ENCODE measurements around the gene DCAF17.
A peak's percentile ranks its signal among the peaks of the same experiment; 100 is the strongest.
"Not testable (repeated sequence)": the region's sequence is repeated elsewhere in the genome, so short reads cannot be mapped to it uniquely, and the experiment has no call there.

DCAF17 gene

DNA sequence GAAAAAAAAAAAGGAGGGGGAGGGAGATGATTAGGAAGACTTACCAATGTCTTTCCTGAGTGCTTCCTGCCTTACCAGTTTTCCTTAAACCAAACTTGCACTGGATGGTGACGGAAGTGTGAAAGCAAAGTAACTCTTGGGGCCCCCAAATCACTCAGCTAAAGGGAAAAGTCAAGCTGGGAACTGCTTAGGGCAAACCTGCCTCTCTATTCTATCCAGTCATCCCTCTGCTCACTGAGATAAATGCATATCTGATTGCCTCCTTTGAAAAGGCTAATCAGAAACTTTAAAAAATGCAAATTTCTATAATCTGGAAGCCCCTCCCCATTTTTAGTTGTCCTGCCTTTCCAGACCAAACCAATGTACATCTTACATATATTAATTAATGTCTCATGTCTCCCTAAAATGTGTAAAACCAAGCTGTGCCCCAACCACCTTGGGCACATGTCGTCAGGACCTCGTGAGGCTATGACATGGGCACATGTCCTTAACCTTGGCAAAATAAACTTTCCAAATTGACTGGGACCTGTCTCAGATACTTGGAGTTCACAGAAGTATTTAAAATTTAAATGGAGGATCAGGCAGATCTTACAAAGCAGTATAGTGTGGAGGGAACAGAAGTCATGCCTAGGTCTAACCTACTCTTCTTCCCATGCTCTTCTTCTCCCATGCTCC, 81.0 kb downstream of the DCAF17 start:
- no peak for DNase-seq

DNA sequence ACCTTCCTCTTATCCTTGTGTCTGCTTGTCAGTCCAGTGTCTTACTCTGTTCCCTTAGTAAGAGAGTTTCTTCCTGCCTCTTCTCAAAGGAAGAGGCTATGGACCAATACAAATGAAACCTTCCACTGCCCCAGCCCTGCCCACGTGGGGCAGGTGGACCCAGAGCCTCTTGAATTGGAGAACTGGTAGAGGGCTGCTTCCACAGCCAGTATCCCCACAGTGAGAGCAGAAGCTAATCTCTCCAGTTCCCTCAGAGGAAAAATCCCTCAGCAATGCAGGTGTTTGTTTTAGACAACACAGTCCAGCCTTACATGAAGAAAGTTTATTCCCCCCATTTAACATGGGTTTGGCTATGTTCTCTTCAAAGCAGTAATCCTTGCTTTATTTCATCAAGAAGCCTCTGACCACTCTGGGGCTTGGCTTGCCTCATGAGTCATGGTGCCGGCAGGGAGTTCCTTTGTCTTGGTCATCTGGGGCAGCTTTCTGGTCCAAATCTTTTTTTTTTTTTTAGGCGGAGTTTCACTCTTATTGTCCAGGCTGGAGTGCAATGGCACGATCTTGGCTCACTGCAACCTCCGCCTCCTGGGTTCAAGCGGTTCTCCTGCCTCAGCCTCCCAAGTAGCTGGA, 81.8 kb downstream of the DCAF17 start:
- no peak for DNase-seq

DNA sequence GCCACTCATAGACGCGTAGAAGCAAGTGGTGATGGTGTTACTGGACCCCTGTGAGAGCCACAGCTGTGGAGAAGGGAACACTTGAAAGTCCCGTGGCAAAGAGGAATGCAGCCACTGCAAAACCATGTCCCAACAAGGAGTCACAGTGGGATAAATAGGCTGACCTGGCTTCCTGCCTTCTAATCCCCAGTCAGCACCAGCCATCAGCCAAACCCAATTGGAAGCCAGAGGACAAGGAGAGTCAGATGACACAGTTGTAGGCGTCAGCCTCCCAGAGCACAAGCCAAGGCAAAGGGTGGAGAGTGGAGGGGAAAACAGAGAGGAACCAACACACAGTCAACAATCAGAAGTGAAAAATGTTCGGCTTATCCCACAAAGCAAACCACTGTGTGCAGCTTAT, 82.8 kb downstream of the DCAF17 start:
- DNase-seq: no peak

DNA sequence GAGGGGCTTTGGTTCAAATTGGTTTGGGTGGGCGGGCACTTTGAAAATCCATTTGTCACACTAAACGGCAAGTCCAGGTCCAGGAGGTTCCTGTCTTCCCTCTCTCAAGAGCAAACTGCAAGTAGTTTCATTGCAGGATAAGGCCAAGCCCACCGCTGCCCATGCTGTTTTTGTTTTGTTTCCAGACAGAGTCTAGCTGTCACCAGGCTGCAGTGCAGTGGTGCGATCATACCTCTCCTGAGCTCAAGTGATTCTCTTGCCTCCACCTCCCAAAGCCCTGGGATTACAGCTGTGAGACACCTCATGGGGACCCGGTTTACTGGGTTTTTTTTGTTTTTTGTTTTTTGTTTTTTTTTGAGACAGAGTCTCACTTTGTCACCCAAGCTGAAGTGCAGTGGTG, 86.4 kb downstream of the DCAF17 start:
- DNase-seq: no peak

DNA sequence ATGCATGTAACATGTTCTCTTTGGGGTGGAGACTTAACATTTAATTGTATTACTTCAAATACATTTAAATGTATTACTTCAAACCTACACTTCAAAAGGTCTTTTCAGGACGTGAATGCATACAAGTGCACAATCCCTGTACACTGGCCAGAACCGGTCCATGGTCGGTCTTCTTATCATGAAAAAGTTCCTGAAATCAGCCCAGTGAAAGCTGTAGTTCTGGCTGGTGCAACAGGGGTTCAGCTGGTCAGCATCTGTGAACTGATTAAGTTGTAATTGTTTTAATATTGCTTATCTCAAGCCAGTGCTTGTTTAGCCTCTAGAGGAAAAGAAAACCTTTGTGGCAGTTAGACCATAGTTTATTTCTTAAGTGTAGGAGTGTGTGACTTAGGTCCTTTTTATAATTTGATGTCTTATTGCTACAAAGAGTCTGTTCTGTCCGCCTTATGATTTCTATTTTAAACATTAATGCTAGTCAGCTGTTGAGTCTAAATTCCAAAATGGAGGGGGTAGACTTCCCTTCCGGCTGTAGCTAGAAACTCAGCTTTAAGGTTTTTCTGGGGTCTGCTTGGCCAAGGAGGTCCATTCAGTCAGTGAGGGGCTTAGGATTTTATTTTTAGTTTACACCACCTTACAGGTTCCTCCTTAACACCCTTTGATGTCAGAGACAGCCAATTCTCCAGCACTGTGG, 87.5 kb downstream of the DCAF17 start:
- no peak for DNase-seq

DNA sequence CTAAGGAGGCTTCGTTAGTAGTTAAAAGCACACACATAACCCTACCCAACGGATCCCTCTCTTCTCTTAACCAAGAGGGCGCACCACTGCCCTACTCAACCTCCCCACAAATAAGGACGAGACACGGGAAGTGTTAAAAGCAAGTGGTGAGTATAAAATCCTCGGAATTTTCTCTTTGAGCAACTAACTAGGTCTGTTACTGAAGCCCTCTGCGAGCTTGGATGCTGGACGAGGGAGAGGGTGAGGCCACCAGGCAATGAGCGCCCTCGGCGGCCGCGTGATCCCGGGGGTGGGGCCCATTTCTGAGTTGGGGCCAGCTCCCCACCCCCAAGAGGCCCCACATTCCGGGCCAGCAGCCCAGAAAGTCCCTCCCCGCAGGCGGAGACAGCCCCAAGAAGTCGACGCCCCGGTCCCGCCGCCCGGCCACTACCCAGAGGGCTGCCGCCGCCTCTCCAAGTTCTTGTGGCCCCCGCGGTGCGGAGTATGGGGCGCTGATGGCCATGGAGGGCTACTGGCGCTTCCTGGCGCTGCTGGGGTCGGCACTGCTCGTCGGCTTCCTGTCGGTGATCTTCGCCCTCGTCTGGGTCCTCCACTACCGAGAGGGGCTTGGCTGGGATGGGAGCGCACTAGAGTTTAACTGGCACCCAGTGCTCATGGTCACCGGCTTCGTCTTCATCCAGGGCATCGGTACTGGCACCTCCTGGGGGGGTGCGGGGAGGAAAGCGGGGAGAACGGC, 88.2 kb downstream of the DCAF17 start, which contains the start of gene CYBRD1:
Gene CYBRD1, plus strand, starts transcription at position 423 of the 736 bp plus-strand sequence. Its CDS starts 72 bp downstream, at position 495.
- DNase-seq: peak; percentile 5 to 90 (median 82)

DNA sequence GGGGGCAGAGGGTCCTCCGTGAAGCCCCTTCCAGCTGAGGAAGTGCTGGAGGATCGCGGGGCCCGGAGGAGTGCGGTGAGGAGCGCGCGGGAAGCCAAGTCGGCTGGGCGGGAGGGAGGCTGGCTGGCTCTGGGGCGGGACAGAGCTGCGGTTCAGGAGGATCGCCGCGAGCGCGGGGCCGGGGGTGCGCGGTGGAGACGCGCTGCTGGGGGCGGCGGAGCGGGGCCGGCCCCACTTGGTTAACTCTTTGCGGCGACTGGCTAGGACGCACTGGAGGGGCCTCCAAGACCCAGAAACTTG, 88.7 kb downstream of the DCAF17 start:
- peak in 6 of 14 donors; percentile 52 to 82 (median 72) for DNase-seq

DNA sequence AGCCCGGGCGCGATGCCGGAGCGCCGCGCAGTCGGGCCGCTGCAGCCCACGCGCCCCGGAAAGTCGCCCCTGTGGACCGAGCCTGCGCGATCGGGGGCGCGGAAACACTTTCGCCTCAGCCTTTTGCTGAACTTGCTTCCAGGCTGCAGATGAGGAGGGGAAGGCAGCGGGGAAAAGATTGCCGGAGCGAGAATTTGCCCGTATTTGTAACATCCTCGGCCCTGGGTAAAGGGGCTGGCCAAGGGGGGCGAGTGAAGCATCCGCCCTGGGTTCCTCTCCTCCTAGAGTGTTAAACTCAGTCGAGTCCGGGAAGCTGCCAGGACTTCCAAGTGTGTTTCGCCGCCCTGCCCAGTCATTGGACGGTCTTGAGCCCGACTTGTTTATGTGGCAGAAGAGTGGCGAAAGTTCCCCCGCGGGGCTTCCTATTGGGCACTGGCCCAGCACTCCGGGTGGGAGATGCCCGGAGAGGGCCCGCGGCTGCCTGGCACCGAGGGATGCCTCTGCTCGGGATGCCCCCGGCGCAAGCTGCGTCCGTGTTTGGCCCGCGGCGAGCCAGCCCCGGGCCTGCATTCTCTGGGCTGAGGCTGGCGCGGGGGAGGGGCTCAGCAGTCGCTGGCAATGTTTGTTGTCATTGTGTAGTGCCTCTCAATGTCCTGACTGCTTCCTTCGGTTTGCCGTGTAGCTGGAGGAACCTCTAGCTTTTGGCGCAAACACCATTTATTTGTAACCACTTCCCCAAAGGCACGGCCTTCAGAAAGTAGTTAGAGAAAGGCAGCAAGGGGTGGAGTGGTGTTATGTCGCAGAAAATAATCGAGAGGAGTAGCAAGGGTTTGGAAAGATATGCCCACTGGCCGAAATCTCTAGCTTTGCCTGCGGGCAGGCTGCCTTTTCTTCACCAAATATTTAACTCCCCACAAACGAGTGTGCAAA, 89.3 kb downstream of the DCAF17 start:
- DNase-seq: peak; percentile 41 to 96 (median 82)

DNA sequence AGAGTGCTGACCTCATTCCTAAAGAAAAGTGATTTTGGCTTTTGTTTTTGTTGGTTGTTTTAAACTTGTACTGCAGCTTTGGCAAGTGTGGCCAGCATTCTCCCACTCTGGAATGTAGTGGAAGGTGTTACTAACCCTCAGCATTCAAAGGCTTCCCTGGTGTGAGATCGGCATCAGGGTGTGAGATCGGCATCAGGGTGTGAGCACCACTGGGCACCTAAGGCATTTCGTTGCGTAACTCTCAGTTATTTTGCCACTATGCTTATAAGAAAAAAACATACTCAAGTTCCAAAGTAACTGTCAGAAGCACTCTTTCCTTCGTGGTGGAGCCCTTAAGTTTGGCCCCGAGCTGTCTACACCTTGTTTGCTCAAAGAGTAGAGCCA, 90.0 kb downstream of the DCAF17 start:
- peak in 4 of 14 donors; percentile 16 to 48 (median 35) for DNase-seq

DNA sequence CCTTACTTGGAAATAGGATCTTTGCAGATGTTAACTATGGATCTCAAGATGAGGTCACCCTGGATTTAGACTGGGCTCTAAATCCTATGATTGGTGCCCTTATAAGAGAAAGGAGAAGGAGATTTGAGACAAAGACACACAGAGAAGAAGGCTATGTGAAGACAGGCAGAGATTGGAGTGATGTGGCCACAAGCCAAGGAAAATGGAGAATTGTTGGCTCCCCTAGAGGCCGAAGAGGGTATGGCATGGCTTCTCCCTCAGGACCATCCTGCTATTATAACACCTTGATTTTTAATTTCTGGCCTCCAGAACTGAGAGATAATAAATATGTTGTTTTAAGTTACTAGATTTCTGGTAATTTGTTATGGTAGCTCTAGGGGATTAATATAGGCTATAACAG, 95.9 kb downstream of the DCAF17 start:
- DNase-seq: no peak

DNA sequence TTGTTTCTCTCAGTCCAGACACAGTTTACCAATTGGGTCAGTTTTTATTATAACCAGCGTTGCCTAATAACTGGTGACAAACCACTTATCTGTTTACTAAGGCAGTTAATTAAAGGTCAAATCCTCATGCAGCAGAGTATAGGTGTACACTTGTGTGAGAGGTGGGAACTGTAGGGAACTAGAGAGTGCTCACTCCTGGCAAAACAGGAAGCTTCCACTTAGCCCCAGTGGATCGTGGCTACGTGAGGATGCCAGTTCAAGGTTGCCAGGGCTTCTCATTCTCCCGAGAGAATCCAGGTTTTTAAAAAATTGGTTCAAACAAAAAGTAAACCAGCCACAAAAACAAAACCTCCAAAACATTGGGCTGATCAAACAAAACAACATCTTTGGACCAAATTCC, 96.4 kb downstream of the DCAF17 start:
- no peak for DNase-seq

DNA sequence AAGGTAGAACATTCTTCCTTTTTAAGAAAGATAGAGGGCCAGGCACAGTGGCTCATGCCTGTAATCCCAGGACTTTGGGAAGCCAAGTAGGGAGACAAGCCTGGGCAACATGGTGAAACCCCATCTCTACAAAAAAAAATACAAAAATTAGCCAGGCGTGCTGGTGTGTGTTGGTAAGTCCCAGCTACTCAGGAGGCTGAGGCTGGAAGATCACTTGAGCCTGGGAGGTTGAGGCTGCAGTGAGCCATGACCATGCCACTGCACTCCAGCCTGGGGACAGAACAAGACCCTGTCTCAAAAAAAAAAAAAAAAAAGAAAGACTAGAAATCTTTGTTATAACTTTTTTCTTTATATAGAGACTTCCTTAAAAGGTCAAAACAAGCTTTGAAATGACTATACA, 96.8 kb downstream of the DCAF17 start:
- DNase-seq: not testable (repeated sequence)

DNA sequence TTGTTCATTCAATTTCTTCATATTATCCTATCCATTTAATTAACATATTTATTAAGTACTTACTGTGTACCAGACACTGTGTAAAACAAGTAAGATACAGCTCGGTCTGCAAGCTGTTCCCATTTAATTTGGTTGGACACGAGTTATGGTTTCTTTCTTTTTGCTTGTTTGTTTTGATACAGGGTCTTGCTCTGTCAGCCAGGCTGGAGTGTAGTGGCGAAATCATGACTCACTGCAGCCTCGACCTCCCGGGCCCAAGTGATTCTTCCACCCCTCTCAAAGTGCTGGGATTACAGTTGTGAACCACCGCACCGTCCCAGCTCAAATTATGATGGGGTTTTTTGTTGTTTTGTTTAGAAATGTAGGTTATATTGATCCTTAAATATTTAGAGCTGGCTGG, 97.3 kb downstream of the DCAF17 start:
- DNase-seq: peak in 1 of 14 donors; percentile 9

DNA sequence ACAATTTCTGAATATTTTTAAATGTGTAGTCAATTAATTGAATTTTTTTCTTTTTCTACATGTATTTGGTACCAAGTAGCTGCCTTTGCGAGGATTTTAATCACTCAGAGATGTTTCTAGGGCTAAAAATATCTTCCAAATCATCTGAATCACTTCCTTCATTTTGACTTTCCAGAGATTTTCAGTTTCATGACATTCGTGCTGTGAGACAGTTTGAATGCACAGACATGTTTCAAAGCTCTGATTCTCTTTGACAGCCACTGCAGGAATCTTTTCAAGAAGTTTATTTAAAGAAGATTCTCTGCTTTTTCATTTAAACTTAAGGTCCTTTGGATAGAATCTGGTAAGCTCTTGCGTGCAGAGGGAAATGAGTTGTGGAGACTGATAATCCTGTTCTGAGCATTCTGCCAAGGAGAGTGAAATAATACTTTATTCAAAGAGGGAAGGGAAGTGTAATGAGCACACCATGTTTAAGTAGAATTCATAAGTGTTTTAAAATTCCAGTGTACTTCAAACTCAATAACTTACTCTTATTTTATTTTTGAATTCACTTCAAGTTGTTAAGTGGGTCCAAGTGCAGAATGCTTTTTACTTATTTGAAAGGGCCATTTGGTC, 97.9 kb downstream of the DCAF17 start:
- no peak for DNase-seq

DNA sequence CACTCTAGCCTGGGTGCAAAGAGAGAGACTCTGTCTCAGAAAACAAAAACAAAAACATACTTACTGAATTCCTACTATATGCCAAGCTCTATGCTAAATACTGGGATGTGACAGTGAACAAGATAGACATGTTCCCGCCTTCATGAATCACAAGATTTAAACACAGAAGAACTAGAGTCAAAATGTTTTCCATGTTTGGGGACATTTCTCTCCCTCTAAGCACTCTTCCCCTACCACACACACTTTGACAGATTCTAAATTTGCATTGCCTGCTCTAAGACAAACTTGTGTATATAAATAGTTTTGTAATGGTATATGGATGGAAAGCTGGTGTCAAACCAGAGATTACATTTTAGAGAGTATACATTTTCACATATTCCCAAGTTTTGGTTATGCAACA, 99.3 kb downstream of the DCAF17 start:
- DNase-seq: no peak

All from C1 segment of cervical spinal cord (tissue), 14 donors.